ENCODE results near the gene KDM8. TPM values are rescaled to one million over a fixed set of nuclear protein-coding genes. Genes with fewer than 3 reads are reported as not detected.

KDM8 gene
- total RNA-seq, 1 donor from 2014 or later: 4.3 TPM

DNA sequence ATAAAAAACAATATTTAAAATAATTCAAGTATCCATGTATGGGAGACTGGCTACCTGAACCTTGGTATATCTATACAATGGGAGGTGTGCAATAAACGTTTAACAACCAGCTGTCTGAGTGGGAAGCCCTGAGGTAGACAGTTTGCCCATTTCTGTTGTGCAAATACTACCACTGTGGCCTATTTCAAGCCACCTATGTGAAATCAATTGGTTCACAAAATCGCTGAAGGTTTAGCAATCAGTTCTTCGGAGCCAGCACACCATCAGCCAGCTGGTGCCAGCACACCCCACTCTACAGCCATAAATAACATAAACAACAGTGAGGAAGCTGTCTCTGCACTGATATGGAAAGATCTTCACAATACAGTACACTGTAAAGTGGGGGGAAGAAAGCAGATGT lies 46.7 kb upstream of the KDM8 start:
- Mint-ChIP-seq H3K27me3 (ENCODE audit: low read depth, unreplicated experiment) (peaks cover 24% of the 10 kb centered on the region), H3K27ac (ENCODE audit: unreplicated experiment) (no peak overlapping the region), H3K9me3 (ENCODE audit: unreplicated experiment) (peaks cover 6% of the 10 kb centered on the region), H3K4me1 (ENCODE audit: low read depth, unreplicated experiment) (no peaks in the 10 kb centered on the region), H3K4me3 (ENCODE audit: unreplicated experiment) (no peak overlapping the region), H3K36me3 (ENCODE audit: low read depth, unreplicated experiment) (no peaks in the 10 kb centered on the region)
- Histone ChIP-seq H3K79me2 (ENCODE audit: insufficient read depth, low read length) (no peaks in the 10 kb centered on the region), H3K9me3 (ENCODE audit: insufficient read depth, low read depth, low read length) (no peaks in the 10 kb centered on the region), H3K9ac (ENCODE audit: low read length) (no peak overlapping the region), H3K27ac (ENCODE audit: low read depth, low read length) (no peak overlapping the region), H3K4me1 (ENCODE audit: insufficient read depth, low read length) (no peaks in the 10 kb centered on the region), H2AFZ (ENCODE audit: low read depth, low read length) (no peak overlapping the region), H3K4me2 (ENCODE audit: low read length) (no peak overlapping the region), H3K4me3 (ENCODE audit: insufficient read depth, low read depth, low read length) (no peak overlapping the region), H4K20me1 (ENCODE audit: insufficient read depth, low read length) (no peaks in the 10 kb centered on the region), H3K36me3 (ENCODE audit: insufficient read depth, low read length) (no peaks in the 10 kb centered on the region), H3K27me3 (ENCODE audit: insufficient read depth, low read length) (no peaks in the 10 kb centered on the region)
- TF ChIP-seq EZH2 (IDR thresholded peaks at IDR 0.05; ENCODE audit: insufficient read depth, low read length): no peak
- TF ChIP-seq, protein P1, sequence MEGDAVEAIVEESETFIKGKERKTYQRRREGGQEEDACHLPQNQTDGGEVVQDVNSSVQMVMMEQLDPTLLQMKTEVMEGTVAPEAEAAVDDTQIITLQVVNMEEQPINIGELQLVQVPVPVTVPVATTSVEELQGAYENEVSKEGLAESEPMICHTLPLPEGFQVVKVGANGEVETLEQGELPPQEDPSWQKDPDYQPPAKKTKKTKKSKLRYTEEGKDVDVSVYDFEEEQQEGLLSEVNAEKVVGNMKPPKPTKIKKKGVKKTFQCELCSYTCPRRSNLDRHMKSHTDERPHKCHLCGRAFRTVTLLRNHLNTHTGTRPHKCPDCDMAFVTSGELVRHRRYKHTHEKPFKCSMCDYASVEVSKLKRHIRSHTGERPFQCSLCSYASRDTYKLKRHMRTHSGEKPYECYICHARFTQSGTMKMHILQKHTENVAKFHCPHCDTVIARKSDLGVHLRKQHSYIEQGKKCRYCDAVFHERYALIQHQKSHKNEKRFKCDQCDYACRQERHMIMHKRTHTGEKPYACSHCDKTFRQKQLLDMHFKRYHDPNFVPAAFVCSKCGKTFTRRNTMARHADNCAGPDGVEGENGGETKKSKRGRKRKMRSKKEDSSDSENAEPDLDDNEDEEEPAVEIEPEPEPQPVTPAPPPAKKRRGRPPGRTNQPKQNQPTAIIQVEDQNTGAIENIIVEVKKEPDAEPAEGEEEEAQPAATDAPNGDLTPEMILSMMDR (IDR thresholded peaks at IDR 0.05; ENCODE audit: insufficient read depth, low read depth, low read length): no peak
- DNase-seq (ENCODE audit: low read depth) (no peak), FAIRE-seq (no peak)

DNA sequence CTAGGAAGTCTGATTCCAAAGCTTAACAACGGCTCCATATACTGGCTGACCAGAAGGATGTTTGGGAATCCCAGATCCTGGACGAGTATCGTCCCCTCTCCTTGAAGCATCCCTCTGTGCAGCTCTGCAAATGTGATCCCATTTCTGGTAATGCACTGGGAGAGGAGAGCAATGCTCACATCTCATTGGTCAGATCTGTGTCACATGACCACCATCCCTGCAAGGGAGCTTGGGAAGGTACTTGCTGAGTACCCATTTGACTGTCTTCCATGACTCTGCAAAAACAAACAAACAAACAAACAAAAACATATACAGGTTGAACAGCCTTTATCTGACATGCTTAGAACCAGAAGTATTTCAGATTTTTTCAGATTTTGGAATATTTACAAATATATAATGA lies 41.9 kb upstream of the KDM8 start:
- DNase-seq (ENCODE audit: low read depth): no peak
- H3K4me1 Mint-ChIP-seq (ENCODE audit: low read depth, unreplicated experiment): no peaks in the 10 kb centered on the region
- H3K79me2 ChIP-seq (ENCODE audit: insufficient read depth, low read length): no peaks in the 10 kb centered on the region
- no peak overlapping the region for H3K4me2 ChIP-seq (ENCODE audit: low read length)
- H3K9me3 Mint-ChIP-seq (ENCODE audit: unreplicated experiment): peaks cover 17% of the 10 kb centered on the region
- H3K4me3 ChIP-seq (ENCODE audit: insufficient read depth, low read depth, low read length): no peak overlapping the region
- no peaks in the 10 kb centered on the region for H3K27me3 ChIP-seq (ENCODE audit: insufficient read depth, low read length)
- H3K4me1 ChIP-seq (ENCODE audit: insufficient read depth, low read length): no peaks in the 10 kb centered on the region
- TF ChIP-seq, protein P1 (IDR thresholded peaks at IDR 0.05; ENCODE audit: insufficient read depth, low read depth, low read length): no peak
- no peak for TF ChIP-seq EZH2 (IDR thresholded peaks at IDR 0.05; ENCODE audit: insufficient read depth, low read length)
- peaks cover 4% of the 10 kb centered on the region for H3K9me3 ChIP-seq (ENCODE audit: insufficient read depth, low read depth, low read length)
- H3K27me3 Mint-ChIP-seq (ENCODE audit: low read depth, unreplicated experiment): peaks cover 7% of the 10 kb centered on the region
- no peak overlapping the region for H3K9ac ChIP-seq (ENCODE audit: low read length)
- no peaks in the 10 kb centered on the region for H3K36me3 ChIP-seq (ENCODE audit: insufficient read depth, low read length)
- no peak overlapping the region for H3K27ac Mint-ChIP-seq (ENCODE audit: unreplicated experiment)
- H4K20me1 ChIP-seq (ENCODE audit: insufficient read depth, low read length): no peaks in the 10 kb centered on the region
- no peak overlapping the region for H3K27ac ChIP-seq (ENCODE audit: low read depth, low read length)
- H3K4me3 Mint-ChIP-seq (ENCODE audit: unreplicated experiment): no peak overlapping the region
- H2AFZ ChIP-seq (ENCODE audit: low read depth, low read length): no peak overlapping the region
- H3K36me3 Mint-ChIP-seq (ENCODE audit: low read depth, unreplicated experiment): no peaks in the 10 kb centered on the region
- FAIRE-seq: no peak

DNA sequence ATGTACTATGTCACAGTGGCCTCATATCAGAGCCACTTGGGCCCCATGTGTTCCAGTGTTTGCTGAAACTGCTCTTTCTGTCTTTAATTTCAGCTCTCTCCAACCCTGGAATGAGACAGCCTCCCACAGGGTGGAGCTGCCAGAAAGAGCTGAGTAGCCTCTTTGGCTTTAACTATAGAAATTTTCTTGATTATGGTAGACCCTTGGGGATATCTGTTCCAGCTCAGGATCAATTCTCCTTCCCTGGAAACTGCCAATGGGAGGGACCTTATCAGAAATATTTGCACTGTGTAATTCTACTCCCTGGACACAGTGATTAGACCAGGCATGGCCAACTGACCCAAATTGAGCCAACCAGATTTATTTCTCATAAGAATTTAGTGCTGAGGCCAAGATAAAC lies 39.0 kb upstream of the KDM8 start:
- Mint-ChIP-seq H3K4me3 (ENCODE audit: unreplicated experiment) (no peak overlapping the region), H3K27me3 (ENCODE audit: low read depth, unreplicated experiment) (peaks cover 12% of the 10 kb centered on the region), H3K27ac (ENCODE audit: unreplicated experiment) (no peak overlapping the region), H3K9me3 (ENCODE audit: unreplicated experiment) (peaks cover 17% of the 10 kb centered on the region), H3K36me3 (ENCODE audit: low read depth, unreplicated experiment) (no peaks in the 10 kb centered on the region), H3K4me1 (ENCODE audit: low read depth, unreplicated experiment) (no peaks in the 10 kb centered on the region)
- DNase-seq (ENCODE audit: low read depth) (peak; percentile 15), FAIRE-seq (no peak)
- H3K79me2 ChIP-seq (ENCODE audit: insufficient read depth, low read length): no peaks in the 10 kb centered on the region
- H3K27ac ChIP-seq (ENCODE audit: low read depth, low read length): no peak overlapping the region
- no peak overlapping the region for H2AFZ ChIP-seq (ENCODE audit: low read depth, low read length)
- H3K27me3 ChIP-seq (ENCODE audit: insufficient read depth, low read length): no peaks in the 10 kb centered on the region
- H3K4me3 ChIP-seq (ENCODE audit: insufficient read depth, low read depth, low read length): no peak overlapping the region
- H3K4me2 ChIP-seq (ENCODE audit: low read length): no peak overlapping the region
- no peak overlapping the region for H3K9ac ChIP-seq (ENCODE audit: low read length)
- H4K20me1 ChIP-seq (ENCODE audit: insufficient read depth, low read length): no peaks in the 10 kb centered on the region
- H3K36me3 ChIP-seq (ENCODE audit: insufficient read depth, low read length): no peaks in the 10 kb centered on the region
- no peak for TF ChIP-seq EZH2 (IDR thresholded peaks at IDR 0.05; ENCODE audit: insufficient read depth, low read length)
- H3K9me3 ChIP-seq (ENCODE audit: insufficient read depth, low read depth, low read length): peaks cover 4% of the 10 kb centered on the region
- no peaks in the 10 kb centered on the region for H3K4me1 ChIP-seq (ENCODE audit: insufficient read depth, low read length)
